ENCODE results near the gene ENO1. TPM values are rescaled to one million over a fixed set of nuclear protein-coding genes. Genes with fewer than 3 reads are reported as not detected.

The ENO1 gene
- total and polyA plus RNA-seq, 10 donors, result 249 to 751 (median 390) TPM

DNA sequence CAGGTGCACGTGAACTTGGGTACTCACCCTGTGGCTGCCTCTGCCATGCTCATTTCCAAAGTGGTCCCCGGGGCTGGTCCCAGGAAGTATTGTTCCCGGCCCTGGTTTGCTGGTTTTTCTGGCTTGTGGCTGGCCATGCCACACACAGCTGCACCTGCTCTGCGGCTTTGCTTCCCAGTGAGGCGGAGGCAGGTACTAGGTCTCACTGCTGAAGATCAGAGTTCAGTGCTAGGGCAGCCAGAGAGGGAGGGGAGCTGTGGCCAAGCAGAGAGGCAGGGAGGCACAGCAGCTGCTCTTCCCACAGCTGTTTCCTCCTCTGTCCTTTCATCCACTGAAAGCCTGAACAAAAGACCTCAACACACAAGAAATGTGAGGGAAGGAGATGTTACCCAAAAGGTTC lies 30.5 kb downstream of the ENO1 start:
- DNase-seq, result no peak
- Histone ChIP-seq H3K27ac (no peak overlapping the region), H3K4me3 (no peak overlapping the region), H3K4me1 (peaks cover 0 to 26% (median 14%) of the 10 kb centered on the region in 6 donors), H3K27me3 (replicated peaks in 1 of 7) (no peaks in the 10 kb centered on the region), H3K9me3 (no peaks in the 10 kb centered on the region), H3K36me3 (no peaks in the 10 kb centered on the region)
- intact Hi-C loops (cut with DNase I; ENCODE audit: low total_unique reads), result no loop called here
- TF ChIP-seq POLR2A (IDR thresholded peaks at IDR 0.05), result no peak
- 28 to 60% (median 36%) methylated on average over 5 of the region's 5 CpGs for WGBS, 5 donors

DNA sequence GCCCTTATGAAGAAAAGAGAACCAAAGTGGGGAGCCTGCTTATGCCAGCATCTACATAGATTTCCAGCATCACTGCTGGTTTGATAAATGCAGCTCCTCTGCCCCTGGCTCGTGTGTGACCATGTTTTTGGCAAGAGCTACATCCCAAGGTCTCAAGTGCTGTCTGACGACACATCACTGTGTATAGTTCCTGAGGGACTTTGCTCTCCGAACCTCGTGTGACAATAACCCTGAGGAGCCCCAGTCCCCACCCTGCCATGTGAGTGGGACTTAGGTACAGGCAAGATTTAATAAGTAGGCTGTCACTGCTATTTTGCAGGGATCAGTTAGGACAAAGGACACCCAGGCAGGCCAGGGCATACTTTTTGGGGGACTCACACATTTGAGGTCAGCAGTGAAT lies 32.2 kb downstream of the ENO1 start:
- Histone ChIP-seq H3K27me3 (replicated peaks in 1 of 7) (no peaks in the 10 kb centered on the region), H3K36me3 (no peaks in the 10 kb centered on the region), H3K4me1 (peaks cover 0 to 26% (median 14%) of the 10 kb centered on the region in 6 donors), H3K9me3 (no peaks in the 10 kb centered on the region), H3K27ac (no peak overlapping the region), H3K4me3 (no peak overlapping the region)
- no peak for TF ChIP-seq POLR2A (IDR thresholded peaks at IDR 0.05)
- TF ChIP-seq CTCF (IDR thresholded peaks at IDR 0.05 in 8 of 11, conservative IDR thresholded peaks at IDR 0.05 in 3 of 11), result no peak
- TF ChIP-seq POLR2AphosphoS5 (IDR thresholded peaks at IDR 0.05), result no peak
- intact Hi-C loops (cut with DNase I; ENCODE audit: low total_unique reads), result no loop called here
- DNase-seq, result no peak
- WGBS, 5 donors, result 45 to 82% (median 69%) methylated on average over 4 of the region's 4 CpGs

DNA sequence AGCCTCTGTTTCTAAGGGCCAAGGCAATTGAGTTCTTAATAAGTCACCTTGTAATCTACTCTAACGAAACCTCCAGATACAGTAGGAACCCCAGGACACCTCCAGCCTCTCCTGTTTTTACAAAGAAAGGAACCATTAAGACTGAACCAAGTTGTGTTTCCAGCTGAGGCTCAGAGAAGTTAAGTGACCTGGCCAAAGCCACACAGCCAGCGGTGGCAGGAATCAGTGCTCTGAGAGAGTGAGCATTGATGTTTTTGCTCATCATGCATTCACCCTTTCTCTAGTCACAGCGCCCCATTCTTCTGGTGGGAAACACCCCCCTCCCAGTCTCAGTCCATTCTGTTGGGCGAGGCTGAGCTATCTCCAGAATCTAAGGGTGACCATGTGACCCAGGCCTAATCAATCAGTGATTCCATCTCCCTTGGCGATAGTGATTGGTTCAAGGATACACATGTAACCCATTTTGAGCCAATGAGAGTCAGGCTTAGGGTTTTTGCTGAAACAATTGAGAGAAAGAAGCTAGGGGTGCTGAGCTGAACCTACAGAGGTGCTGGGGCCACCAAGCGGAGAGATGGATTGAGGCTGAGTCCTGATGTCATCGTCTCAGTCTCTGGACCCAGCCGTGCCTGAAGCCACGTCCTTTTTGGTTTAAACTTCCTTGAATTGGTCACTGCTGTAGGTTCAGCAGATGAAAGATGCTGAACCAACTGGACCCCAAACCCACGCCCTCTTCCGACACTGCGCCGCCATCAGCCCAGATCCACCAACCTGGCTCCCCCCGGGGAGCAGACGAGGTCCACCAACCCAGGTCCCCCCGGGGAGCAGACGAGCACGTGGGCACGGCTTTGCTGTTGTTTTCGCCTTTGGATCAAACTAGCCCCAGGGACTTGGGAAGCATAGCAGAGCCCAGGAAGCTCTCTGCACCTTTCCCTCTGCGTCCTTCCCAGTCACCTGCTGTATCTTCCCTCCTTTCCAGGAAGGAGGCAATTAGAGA lies 33.1 kb downstream of the ENO1 start:
- H3K36me3 ChIP-seq, result no peaks in the 10 kb centered on the region
- peaks cover 0 to 26% (median 14%) of the 10 kb centered on the region in 6 donors for H3K4me1 ChIP-seq
- TF ChIP-seq POLR2AphosphoS5 (IDR thresholded peaks at IDR 0.05) (no peak), CTCF (IDR thresholded peaks at IDR 0.05 in 8 of 11, conservative IDR thresholded peaks at IDR 0.05 in 3 of 11) (no peak), POLR2A (IDR thresholded peaks at IDR 0.05) (no peak)
- intact Hi-C loops (cut with DNase I; ENCODE audit: low total_unique reads), result no loop called here
- H3K27me3 ChIP-seq (replicated peaks in 1 of 7), result no peaks in the 10 kb centered on the region
- no peak for DNase-seq
- WGBS, 5 donors, result 86 to 93% (median 89%) methylated on average over 21 of the region's 21 CpGs
- H3K9me3 ChIP-seq, result no peaks in the 10 kb centered on the region
- H3K4me3 ChIP-seq, result no peak overlapping the region
- peak overlapping the region in 2 of 8 donors; percentile 31 to 34 for H3K27ac ChIP-seq

- no peak for DNase-seq
- intact Hi-C loops (cut with DNase I; ENCODE audit: low total_unique reads), result no loop called here
- Histone ChIP-seq H3K4me1 (peaks cover 0 to 26% (median 14%) of the 10 kb centered on the region in 6 donors), H3K27ac (peak overlapping the region in 4 of 8 donors; percentile 2 to 34 (median 31)), H3K9me3 (no peaks in the 10 kb centered on the region), H3K27me3 (replicated peaks in 1 of 7) (no peaks in the 10 kb centered on the region), H3K4me3 (no peak overlapping the region), H3K36me3 (no peaks in the 10 kb centered on the region)
- 33 to 61% (median 46%) methylated on average over 6 to 7 of the region's 7 CpGs for WGBS, 5 donors
- TF ChIP-seq POLR2A (IDR thresholded peaks at IDR 0.05) (no peak), POLR2AphosphoS5 (IDR thresholded peaks at IDR 0.05) (peak in 2 of 3 donors; percentile 45 to 62)
Measured at GRCh38 chr1:8844501-8845006, 33.9 kb downstream of the ENO1 start.

GRCh38 chr1:8841395-8841794 lies 37.1 kb downstream of the ENO1 start:
- no peaks in the 10 kb centered on the region for H3K9me3 ChIP-seq
- WGBS, 5 donors, result 58 to 73% (median 72%) methylated on average over 3 of the region's 3 CpGs

More at GRCh38 chr1:8841395-8841794, 37.1 kb downstream of the ENO1 start:
- TF ChIP-seq CTCF (IDR thresholded peaks at IDR 0.05 in 8 of 11, conservative IDR thresholded peaks at IDR 0.05 in 3 of 11) (no peak), POLR2AphosphoS5 (IDR thresholded peaks at IDR 0.05) (no peak), POLR2A (IDR thresholded peaks at IDR 0.05) (no peak)
- H3K27me3 ChIP-seq (replicated peaks in 1 of 7), result no peaks in the 10 kb centered on the region
- no peak overlapping the region for H3K4me3 ChIP-seq
- H3K27ac ChIP-seq, result no peak overlapping the region
- no peak for DNase-seq
- peaks cover 0 to 12% (median 5%) of the 10 kb centered on the region in 6 donors for H3K4me1 ChIP-seq
- H3K36me3 ChIP-seq, result no peaks in the 10 kb centered on the region
- intact Hi-C loops (cut with DNase I; ENCODE audit: low total_unique reads), result no loop called here
